ENCODE data around the gene DLG1.

DNA sequence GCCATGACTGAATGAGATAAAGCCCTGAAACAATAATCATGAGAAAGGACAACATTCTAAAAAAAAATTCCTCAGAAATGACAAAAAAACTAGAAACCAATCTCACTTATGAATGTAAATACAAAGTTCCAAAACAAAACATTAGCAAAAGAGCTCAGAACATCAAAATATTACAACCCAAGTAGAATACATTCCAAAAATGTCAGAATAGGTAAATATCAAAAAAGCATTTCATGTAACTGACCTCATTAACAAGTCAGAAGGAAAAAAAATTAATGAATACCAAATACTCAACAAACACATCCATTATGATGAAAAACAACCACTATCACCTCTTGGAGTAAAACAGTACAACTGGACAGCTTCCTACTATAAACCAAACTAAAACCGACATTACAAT, 93.1 kb downstream of the DLG1 start:
- TF ChIP-seq POLR2A (IDR thresholded peaks at IDR 0.05; ENCODE audit: low read length) (no peak), GATA1 (IDR thresholded peaks at IDR 0.05; ENCODE audit: low read depth, low read length) (no peak)
